ENCODE results near the gene SH2D1B.

The SH2D1B gene

GRCh38 chr1:162389021-162389818 is 22.7 kb downstream of the SH2D1B start:
- Histone ChIP-seq H3K4me2 (ENCODE audit: low read length) (no peak overlapping the region), H2AFZ (ENCODE audit: insufficient read depth, low read length, poor library complexity) (no peak overlapping the region), H3K36me3 (ENCODE audit: control insufficient read depth in 1 of 2, insufficient read depth in 2 of 2, low read length in 2 of 2) (no peaks in the 10 kb centered on the region), H3K27me3 (ENCODE audit: insufficient read depth, low read length) (no peaks in the 10 kb centered on the region), H3K4me1 (ENCODE audit: control insufficient read depth in 1 of 2, insufficient read depth in 2 of 2, low read length in 2 of 2) (no peaks in the 10 kb centered on the region), H2BK120ac (ENCODE audit: insufficient read depth, low read length, poor library complexity) (no peak overlapping the region), H3K9ac (ENCODE audit: low read length) (no peak overlapping the region), H2AK5ac (ENCODE audit: low read length) (no peak overlapping the region), H3K79me1 (ENCODE audit: low read length) (no peaks in the 10 kb centered on the region), H2BK12ac (ENCODE audit: low read length) (no peak overlapping the region), H3K18ac (ENCODE audit: low read length) (no peak overlapping the region), H3K27ac (ENCODE audit: low read depth, low read length) (no peak overlapping the region), H3K9me3 (ENCODE audit: insufficient read depth, low read depth, low read length) (no peaks in the 10 kb centered on the region), H4K12ac (ENCODE audit: low read depth, low read length) (no peak overlapping the region), H2BK5ac (ENCODE audit: low read depth, low read length, poor library complexity) (no peak overlapping the region), H3K14ac (ENCODE audit: low read length) (no peak overlapping the region), H3K23ac (ENCODE audit: low read length) (no peak overlapping the region), H3K4me3 (ENCODE audit: low read depth, low read length) (no peak overlapping the region), H4K91ac (ENCODE audit: low read depth, low read length) (no peak overlapping the region), H3K4ac (ENCODE audit: low read depth, low read length) (no peak overlapping the region), H4K8ac (ENCODE audit: low read depth, low read length) (no peak overlapping the region), H3K79me2 (ENCODE audit: control insufficient read depth, insufficient read depth, low read length, poor library complexity) (no peaks in the 10 kb centered on the region)
- DNase-seq: peak; percentile 67 to 75
- no CpG with 5 or more reads among the region's 11 CpGs for whole genome bisulfite sequencing (ENCODE audit: extremely low coverage, insufficient coverage, insufficient read length)

GRCh38 chr1:162388615-162389014 is 23.3 kb downstream of the SH2D1B start:
- Histone ChIP-seq H3K36me3 (ENCODE audit: control insufficient read depth in 1 of 2, insufficient read depth in 2 of 2, low read length in 2 of 2) (peaks cover 0 to under 1% of the 10 kb centered on the region in 2 experiments), H3K79me1 (ENCODE audit: low read length) (no peaks in the 10 kb centered on the region), H2AFZ (ENCODE audit: insufficient read depth, low read length, poor library complexity) (no peak overlapping the region), H2BK120ac (ENCODE audit: insufficient read depth, low read length, poor library complexity) (no peak overlapping the region), H3K23ac (ENCODE audit: low read length) (no peak overlapping the region), H3K9me3 (ENCODE audit: insufficient read depth, low read depth, low read length) (no peaks in the 10 kb centered on the region), H3K27ac (ENCODE audit: low read depth, low read length) (no peak overlapping the region), H4K91ac (ENCODE audit: low read depth, low read length) (no peak overlapping the region), H3K18ac (ENCODE audit: low read length) (no peak overlapping the region), H3K4me2 (ENCODE audit: low read length) (no peak overlapping the region), H3K4me1 (ENCODE audit: control insufficient read depth in 1 of 2, insufficient read depth in 2 of 2, low read length in 2 of 2) (no peaks in the 10 kb centered on the region), H3K27me3 (ENCODE audit: insufficient read depth, low read length) (no peaks in the 10 kb centered on the region), H2AK5ac (ENCODE audit: low read length) (no peak overlapping the region), H3K4ac (ENCODE audit: low read depth, low read length) (no peak overlapping the region), H2BK5ac (ENCODE audit: low read depth, low read length, poor library complexity) (no peak overlapping the region), H3K14ac (ENCODE audit: low read length) (no peak overlapping the region), H4K8ac (ENCODE audit: low read depth, low read length) (no peak overlapping the region), H3K79me2 (ENCODE audit: control insufficient read depth, insufficient read depth, low read length, poor library complexity) (no peaks in the 10 kb centered on the region), H3K4me3 (ENCODE audit: low read depth, low read length) (no peak overlapping the region), H2BK12ac (ENCODE audit: low read length) (no peak overlapping the region), H3K9ac (ENCODE audit: low read length) (no peak overlapping the region), H4K12ac (ENCODE audit: low read depth, low read length) (no peak overlapping the region)
- peak; percentile 42 to 50 for DNase-seq
- no CpG with 5 or more reads among the region's 5 CpGs for WGBS (ENCODE audit: extremely low coverage, insufficient coverage, insufficient read length)

GRCh38 chr1:162388083-162388594 is 23.8 kb downstream of the SH2D1B start:
- H3K79me1 ChIP-seq (ENCODE audit: low read length): no peaks in the 10 kb centered on the region
- H3K27ac ChIP-seq (ENCODE audit: low read depth, low read length): no peak overlapping the region
- no peak overlapping the region for H4K91ac ChIP-seq (ENCODE audit: low read depth, low read length)
- H3K14ac ChIP-seq (ENCODE audit: low read length): no peak overlapping the region
- H3K4me3 ChIP-seq (ENCODE audit: low read depth, low read length): no peak overlapping the region
- H3K4me1 ChIP-seq (ENCODE audit: control insufficient read depth in 1 of 2, insufficient read depth in 2 of 2, low read length in 2 of 2): no peaks in the 10 kb centered on the region
- H2BK12ac ChIP-seq (ENCODE audit: low read length): no peak overlapping the region
- H3K79me2 ChIP-seq (ENCODE audit: control insufficient read depth, insufficient read depth, low read length, poor library complexity): no peaks in the 10 kb centered on the region
- no peak overlapping the region for H3K18ac ChIP-seq (ENCODE audit: low read length)
- H3K36me3 ChIP-seq (ENCODE audit: control insufficient read depth in 1 of 2, insufficient read depth in 2 of 2, low read length in 2 of 2): peaks cover 0 to 4% of the 10 kb centered on the region in 2 experiments
- no peak for DNase-seq
- H2BK5ac ChIP-seq (ENCODE audit: low read depth, low read length, poor library complexity): no peak overlapping the region
- no peaks in the 10 kb centered on the region for H3K9me3 ChIP-seq (ENCODE audit: insufficient read depth, low read depth, low read length)
- no peak overlapping the region for H3K4me2 ChIP-seq (ENCODE audit: low read length)
- H3K9ac ChIP-seq (ENCODE audit: low read length): no peak overlapping the region
- no peak overlapping the region for H4K8ac ChIP-seq (ENCODE audit: low read depth, low read length)
- no peak overlapping the region for H2AK5ac ChIP-seq (ENCODE audit: low read length)
- H3K4ac ChIP-seq (ENCODE audit: low read depth, low read length): no peak overlapping the region
- WGBS (ENCODE audit: extremely low coverage, insufficient coverage, insufficient read length): 100% methylated on average over 1 of the region's 8 CpGs
- no peak overlapping the region for H2AFZ ChIP-seq (ENCODE audit: insufficient read depth, low read length, poor library complexity)
- no peak overlapping the region for H2BK120ac ChIP-seq (ENCODE audit: insufficient read depth, low read length, poor library complexity)
- H3K27me3 ChIP-seq (ENCODE audit: insufficient read depth, low read length): no peaks in the 10 kb centered on the region
- no peak overlapping the region for H3K23ac ChIP-seq (ENCODE audit: low read length)
- no peak overlapping the region for H4K12ac ChIP-seq (ENCODE audit: low read depth, low read length)

GRCh38 chr1:162387226-162388082 is 24.5 kb downstream of the SH2D1B start:
- Histone ChIP-seq H3K79me2 (ENCODE audit: control insufficient read depth, insufficient read depth, low read length, poor library complexity) (no peaks in the 10 kb centered on the region), H3K4me2 (ENCODE audit: low read length) (no peak overlapping the region), H3K23ac (ENCODE audit: low read length) (no peak overlapping the region), H2BK120ac (ENCODE audit: insufficient read depth, low read length, poor library complexity) (no peak overlapping the region), H2AK5ac (ENCODE audit: low read length) (no peak overlapping the region), H4K12ac (ENCODE audit: low read depth, low read length) (no peak overlapping the region), H3K27me3 (ENCODE audit: insufficient read depth, low read length) (no peaks in the 10 kb centered on the region), H3K9me3 (ENCODE audit: insufficient read depth, low read depth, low read length) (no peaks in the 10 kb centered on the region), H2BK5ac (ENCODE audit: low read depth, low read length, poor library complexity) (no peak overlapping the region), H2BK12ac (ENCODE audit: low read length) (no peak overlapping the region), H3K9ac (ENCODE audit: low read length) (no peak overlapping the region), H3K36me3 (ENCODE audit: control insufficient read depth in 1 of 2, insufficient read depth in 2 of 2, low read length in 2 of 2) (peaks cover 0 to 4% of the 10 kb centered on the region in 2 experiments), H3K4me3 (ENCODE audit: low read depth, low read length) (no peak overlapping the region), H3K4me1 (ENCODE audit: control insufficient read depth in 1 of 2, insufficient read depth in 2 of 2, low read length in 2 of 2) (no peaks in the 10 kb centered on the region), H4K91ac (ENCODE audit: low read depth, low read length) (no peak overlapping the region), H3K27ac (ENCODE audit: low read depth, low read length) (no peak overlapping the region), H3K18ac (ENCODE audit: low read length) (no peak overlapping the region), H3K4ac (ENCODE audit: low read depth, low read length) (no peak overlapping the region), H3K79me1 (ENCODE audit: low read length) (no peaks in the 10 kb centered on the region), H4K8ac (ENCODE audit: low read depth, low read length) (no peak overlapping the region), H2AFZ (ENCODE audit: insufficient read depth, low read length, poor library complexity) (no peak overlapping the region), H3K14ac (ENCODE audit: low read length) (no peak overlapping the region)
- WGBS (ENCODE audit: extremely low coverage, insufficient coverage, insufficient read length): 100% methylated on average over 1 of the region's 20 CpGs
- DNase-seq: no peak
